ENCODE measurements around the gene SPRR1B.
"Not testable (repeated sequence)": the region's sequence is repeated elsewhere in the genome, so short reads cannot be mapped to it uniquely, and the experiment has no call there.

The SPRR1B gene

DNA sequence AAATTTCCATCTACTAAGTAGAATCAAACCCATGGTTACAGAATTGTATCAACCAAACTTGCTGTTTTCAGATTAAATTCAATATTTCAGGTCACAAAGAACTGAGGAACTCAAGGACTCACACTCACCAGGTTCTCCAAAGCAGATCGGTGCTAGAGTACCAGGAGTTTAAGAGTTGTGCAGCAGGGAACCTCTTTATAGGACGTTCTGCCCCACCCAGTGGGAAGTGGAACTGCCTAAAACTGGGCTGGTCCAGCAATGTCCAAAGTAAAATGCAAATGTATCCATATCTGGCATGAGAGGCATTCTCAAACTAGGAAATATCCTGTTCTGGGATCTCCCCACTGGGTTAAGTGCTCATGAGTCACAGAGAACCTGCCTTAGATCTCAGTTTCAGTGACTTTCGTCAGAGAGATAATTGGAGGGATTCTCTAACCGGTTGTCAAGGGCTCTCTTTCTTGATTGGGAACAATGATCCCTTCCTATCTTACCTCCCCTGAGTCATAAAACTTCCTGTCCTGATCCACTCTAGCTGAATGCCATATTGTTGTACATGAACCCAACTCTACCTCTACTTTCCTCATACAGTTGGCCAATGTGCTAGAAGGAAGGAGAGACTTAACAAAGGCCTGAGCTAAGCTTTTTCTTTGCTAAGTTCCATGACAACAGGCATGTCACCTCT lies 10.1 kb downstream of the SPRR1B start, which contains the start of gene SPRR2D:
SPRR2D (minus strand) TSS at position 171 of the 682 bp plus-strand sequence. CDS start 774 bp downstream, outside the sequence.
- DNase-seq = no peak

DNA sequence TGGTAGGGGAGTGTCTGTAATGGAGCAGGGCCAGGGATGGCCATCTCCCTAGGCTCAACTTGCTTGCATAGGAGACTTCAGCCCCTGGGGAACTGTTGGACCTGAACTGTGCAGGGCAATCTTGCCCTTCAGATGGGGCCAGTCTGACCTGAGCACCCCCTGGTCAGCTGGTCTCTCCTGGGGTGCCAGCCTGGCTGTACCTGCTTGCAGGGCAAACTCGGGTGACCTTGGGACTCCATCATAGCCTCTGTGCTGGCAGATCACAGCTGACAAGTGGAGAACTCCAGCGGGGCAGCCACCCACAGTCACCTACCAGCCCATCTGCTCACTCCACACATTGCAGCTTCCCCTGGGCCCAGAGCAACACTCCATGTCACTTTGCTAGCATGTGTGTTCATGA lies 18.2 kb downstream of the SPRR1B start:
- DNase-seq = no peak

DNA sequence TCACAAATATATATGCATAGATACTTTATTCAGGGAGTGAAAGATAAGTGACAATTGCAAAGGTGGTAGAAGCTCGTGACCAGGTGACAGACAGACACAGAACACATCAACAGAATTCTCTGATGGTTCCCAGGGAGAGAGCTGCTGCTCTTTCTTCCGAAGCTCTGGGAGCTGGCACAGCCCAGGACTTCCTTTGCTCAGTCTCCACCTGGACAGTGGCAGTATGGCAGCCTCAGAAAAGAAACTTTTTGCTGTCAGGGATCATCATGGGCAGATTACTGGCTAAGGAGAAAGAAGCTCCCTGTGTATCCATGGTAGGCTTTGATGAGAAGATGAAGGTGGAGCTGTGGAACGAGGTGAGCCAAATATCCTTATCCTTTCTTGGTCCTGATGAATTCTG lies 25.1 kb downstream of the SPRR1B start:
- not testable (repeated sequence) for DNase-seq

DNA sequence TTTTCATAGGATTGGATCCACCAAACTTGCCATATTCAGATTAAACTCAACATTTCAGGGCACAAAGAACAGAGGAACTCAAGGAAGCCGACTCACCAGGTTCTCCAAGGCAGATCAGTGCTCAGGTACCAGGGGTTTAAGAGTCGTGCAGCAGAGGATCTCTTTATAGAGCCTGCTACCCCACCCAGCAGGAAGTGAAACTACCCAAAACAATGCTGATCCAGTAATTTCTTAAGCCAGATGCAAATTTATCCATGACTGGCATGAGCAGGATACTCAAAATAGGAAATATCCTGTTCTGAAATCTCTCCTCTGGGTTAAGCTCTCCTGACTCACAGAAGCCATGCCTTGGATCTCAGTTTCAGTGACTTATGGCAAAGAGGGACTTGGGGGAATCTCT lies 26.4 kb downstream of the SPRR1B start, which contains the start of gene SPRR2A:
SPRR2A (minus strand) TSS at position 138 of the 400 bp plus-strand sequence. CDS start 777 bp downstream, outside the sequence.
- no peak for DNase-seq

DNA sequence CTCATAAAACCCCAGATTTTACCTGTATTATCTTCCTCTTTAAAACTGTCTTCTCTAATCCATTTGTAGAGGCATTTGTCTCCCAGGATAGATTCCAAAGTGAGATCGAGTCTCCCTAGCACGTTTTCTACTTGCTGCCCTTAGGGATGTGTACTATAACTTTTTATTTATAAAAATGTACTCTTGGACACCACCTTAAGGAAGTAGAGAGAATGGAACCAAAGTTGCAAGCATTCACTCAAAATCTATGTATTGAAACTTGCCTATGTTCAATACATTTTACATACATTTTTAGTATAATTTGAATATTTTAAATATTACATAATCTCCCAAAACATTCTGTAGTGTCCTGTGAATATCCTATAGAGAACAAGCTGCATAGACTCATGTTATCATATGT lies 27.2 kb downstream of the SPRR1B start:
- DNase-seq = no peak

DNA sequence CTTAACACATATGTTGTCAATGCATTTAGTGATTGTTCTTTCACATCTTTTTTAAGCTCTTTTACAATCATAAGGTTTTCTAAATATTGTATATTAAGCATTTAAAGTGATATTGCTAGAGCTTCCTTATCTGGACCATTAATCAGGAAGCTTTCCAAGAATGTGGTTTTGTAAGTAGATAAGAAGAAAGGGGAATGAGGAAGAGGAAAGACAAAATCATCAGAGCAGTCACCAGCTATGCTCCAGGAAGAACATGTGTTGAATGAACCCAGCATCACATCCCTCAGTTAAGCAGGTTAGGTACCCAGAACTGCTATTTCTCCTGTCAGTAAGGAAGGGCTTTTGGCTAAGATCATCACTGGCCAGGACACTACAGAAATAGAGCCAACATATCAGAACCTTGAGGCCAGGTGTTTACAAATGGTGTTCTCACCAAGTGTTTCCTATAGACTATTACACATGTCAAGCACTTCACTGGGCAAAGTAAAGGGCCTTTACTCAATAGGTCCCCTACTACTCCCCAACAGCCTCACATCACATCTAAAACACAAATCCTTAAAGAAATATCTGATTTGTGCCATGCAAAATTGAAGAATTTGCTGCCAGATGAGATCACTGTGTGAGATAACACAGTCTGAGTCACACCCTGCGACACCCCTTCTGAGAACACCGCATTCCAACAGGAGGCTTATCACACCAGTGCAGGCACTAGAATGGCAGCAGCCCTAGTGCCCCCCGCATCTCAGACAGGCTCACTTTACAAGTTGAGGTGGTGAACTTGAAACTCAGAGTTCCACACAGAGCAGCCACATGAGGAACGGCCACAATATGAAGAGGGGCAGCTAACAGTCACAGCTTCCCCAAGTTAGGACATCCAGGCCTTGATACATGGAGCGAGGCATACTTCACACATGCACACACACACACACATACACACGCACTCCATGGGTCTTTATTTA lies 28.1 kb downstream of the SPRR1B start:
- no peak for DNase-seq

DNA sequence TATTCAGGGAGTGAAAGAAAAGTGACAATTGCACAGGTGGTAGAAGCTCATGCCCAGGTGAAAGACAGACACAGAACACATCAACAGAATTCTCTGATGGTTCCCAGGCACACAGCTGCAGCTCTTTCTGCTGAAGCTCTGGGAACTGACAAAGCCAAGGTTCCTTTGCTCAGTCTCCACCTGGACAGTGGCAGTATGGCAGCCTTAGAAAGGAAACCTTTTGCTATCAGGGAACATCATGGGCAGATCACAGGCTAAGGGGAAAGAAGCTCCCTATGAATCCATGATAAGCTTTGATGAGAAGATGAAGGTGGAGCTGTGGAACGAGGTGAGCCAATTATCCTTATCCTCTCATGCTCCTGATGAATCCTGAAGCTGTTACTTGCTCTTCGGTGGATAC lies 39.2 kb downstream of the SPRR1B start:
- DNase-seq = no peak

DNA sequence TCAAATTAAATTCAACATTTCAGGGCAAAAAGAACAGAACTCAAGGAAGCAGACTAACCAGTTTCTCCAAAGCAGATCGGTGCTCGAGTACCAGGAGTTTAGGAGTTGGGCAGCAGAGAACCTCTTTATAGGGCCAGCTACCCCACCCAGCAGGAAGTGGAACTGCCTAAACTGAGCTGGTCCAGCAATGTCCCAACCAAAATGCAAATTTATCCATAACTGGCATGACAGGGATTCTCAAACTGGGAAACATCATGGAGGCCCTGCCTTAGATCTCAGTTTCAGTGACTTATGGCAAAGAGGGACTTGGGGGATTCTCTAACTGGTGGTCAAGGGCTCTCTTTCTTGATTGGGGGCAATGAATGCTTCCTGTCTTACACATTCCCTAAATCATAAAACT lies 40.5 kb downstream of the SPRR1B start, which contains the start of gene SPRR2B:
SPRR2B (minus strand) TSS at position 101 of the 400 bp plus-strand sequence. CDS start 772 bp downstream, outside the sequence.
- no peak for DNase-seq

DNA sequence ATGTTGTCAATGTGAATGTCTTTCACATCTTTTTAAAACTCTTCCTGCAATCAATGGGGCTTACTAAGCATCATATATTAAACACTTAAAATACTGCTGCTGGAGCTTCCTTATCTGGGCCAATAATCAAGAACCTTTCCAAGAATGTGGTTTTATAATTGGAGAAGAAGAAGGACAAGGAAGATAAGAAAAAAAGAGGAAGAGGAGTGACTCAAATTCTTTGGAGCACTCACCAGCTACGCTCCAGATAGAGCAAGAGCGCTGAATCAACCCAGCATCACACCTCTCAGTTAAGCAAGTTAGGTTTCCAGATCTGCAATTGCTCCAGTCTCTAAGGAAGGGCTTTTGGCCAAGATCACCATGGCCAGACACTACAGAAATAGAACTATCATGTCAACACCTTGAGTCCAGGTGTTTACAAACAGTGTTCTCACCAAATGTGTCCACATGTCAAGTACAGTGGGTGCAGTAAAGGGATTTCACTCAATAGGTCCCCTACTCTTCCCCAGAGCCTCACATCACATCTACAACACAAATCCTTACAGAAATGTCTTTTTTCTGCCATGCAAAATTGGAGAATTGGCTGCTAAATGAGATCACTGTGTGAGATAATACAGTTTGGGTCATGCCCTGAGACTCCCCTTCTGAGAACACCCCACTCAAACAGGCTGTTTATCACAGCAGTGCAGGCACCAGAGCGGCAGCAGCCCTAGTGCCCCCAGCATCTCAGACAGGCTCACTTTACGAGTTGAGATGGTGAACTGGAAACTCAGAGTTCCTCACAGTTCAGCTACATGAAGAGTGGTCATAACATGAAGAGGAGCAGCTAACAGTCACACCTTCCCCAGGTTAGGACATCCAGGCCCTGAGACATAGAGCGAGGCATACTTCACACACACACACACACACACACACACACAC lies 42.1 kb downstream of the SPRR1B start:
- DNase-seq = no peak

DNA sequence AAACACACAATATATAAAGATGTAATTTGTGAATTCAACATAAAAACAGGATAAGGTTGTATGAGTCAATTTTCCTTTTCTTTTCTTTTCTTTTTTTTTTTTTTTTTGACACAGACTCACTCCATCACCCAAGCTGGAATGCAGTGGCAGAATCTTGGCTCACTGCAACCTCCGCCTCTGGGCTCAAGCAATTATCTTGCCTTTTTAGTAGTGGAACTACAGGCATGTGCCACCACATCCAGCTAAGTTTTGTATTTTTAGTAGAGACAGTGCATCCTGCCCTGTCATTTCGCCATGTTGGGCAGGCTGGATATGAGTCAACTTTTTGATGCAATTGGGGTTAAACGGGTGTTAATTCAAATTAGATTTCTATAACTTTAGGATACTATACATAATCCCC lies 50.7 kb downstream of the SPRR1B start:
- DNase-seq = no peak
